GM21619 (cell line): ENCODE results near the gene GATAD2A.
A peak's percentile ranks its signal among the peaks of the same experiment; 100 is the strongest.

Source experiments
- ATAC-seq: cut with Tn5 transposase; IDR thresholded peaks from one replicate; pipeline ENCODE4 v1.9.1; 2021; ENCODE audit not compliant: unreplicated experiment

The GATAD2A gene

GRCh38 chr19:19528721-19529490, 123.4 kb downstream of the GATAD2A start, which contains the start of gene YJEFN3:
Gene YJEFN3, plus strand, starts transcription at chr19:19528911. Its CDS starts 22 bp downstream, at chr19:19528933.
- ATAC-seq, result no peak

- ATAC-seq, result no peak
These were observed 124.4 kb downstream of the GATAD2A start for GRCh38 chr19:19529783-19530422.

- ATAC-seq, result no peak
These were observed 124.9 kb downstream of the GATAD2A start for GRCh38 chr19:19530423-19530804.

- no peak for ATAC-seq
These were observed 125.4 kb downstream of the GATAD2A start for GRCh38 chr19:19530889-19531288.

DNA sequence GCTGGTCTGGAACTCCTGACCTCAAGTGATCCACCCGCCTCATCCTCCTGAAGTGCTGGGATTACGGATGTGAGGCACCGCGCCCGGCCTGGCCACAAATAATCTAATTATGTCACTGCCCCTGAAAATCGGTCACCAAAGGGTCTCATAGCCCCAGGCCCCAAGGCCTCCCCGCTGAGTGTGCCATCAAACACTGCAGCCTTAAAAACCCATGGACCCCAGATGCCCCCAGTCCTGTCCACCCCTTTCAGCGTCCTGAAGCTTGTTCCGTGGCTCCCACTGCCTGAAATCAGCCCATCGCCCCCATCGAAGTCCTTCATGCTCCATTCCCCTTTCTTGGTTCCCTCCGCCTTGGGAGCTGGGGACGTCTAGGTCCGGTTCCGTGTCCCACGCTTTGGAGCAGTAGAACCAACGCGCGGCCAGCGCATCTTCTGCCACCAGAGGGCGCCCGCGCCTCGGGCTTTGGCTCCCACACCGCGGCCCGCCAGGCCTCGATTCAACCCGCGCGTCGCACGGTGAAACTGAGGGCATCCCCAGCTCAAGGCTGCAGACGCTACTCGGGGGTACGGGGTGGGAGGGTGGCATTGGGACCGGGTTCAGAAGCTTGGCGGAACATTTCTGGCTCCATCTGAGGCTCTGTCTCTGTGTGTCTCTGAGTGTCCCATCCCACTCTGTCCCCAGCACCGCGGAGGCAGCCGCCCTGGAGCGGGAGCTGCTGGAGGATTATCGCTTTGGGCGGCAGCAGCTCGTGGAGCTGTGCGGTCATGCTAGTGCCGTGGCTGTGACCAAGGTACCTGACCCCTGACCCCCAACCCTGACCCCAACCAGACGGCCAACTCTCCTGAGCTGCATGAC, 126.7 kb downstream of the GATAD2A start:
- peak; percentile 52 for ATAC-seq

GRCh38 chr19:19532806-19533701, 127.6 kb downstream of the GATAD2A start:
- no peak for ATAC-seq

GRCh38 chr19:19533841-19534240, 128.4 kb downstream of the GATAD2A start:
- no peak for ATAC-seq

- ATAC-seq, result no peak
These were observed 129.2 kb downstream of the GATAD2A start for GRCh38 chr19:19534556-19535265.

DNA sequence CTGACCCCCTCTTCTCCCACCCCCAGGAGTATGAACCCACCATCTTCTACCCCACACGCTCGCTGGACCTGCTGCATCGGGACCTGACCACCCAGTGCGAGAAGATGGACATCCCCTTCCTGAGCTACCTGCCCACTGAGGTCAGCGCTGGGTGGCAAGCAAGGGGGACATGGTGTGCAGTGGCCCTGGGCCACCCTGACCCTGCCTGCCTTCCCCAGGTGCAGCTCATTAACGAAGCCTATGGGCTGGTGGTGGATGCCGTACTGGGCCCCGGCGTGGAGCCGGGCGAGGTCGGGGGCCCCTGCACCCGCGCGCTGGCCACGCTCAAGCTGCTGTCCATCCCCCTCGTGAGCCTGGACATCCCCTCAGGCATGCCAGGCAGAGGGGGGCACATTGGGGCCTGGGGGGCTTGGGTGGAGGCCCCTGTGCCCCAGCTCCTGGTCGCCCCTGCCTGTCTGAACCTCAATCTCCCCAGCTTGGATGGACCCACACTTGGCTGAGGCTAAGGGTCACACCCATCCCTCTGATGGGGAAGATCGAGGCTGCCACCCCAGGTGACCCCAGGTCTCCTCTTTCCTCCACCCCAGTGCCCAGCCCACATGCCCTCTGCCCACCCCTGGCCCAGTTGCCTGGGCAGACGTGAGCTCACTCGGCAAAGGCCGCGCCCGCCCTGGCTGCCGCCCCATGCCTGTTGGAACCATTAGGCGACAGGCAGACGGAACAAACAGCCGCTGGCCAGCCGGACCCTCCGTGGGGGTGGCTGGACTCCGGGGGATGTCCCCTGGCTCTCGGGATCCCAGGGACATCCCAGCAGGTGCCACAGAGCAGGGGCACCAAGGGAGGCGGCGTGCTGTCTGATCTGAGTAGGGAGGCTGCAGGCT, 130.1 kb downstream of the GATAD2A start:
- ATAC-seq, result no peak

GRCh38 chr19:19537075-19538048, 131.9 kb downstream of the GATAD2A start:
- ATAC-seq, result no peak

GRCh38 chr19:19538061-19538784, 132.7 kb downstream of the GATAD2A start, which contains the start of gene CILP2:
Gene CILP2, plus strand, starts transcription at chr19:19538265. Its CDS starts 85 bp downstream, at chr19:19538350.
- no peak for ATAC-seq

DNA sequence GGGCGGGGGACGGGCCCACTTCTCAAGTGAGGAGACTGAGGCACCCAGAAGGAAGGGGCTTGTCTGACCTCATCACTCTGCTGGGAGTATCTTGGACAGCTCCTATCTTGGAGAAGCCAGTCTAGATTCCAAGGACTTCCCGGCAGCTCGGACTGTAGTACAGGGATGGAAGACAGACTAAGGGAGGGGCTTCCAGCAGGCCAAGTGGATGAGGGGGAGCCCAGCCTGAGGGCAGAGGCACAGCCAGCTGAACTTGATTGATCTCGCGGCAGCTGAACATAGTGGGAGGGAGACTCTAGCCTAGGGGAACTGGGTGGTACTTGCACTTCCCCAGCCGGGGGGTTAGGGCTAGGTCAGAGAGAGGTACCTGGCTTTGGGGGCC, 133.3 kb downstream of the GATAD2A start:
- no peak for ATAC-seq

GRCh38 chr19:19539698-19540063, 134.2 kb downstream of the GATAD2A start:
- ATAC-seq, result no peak

- ATAC-seq, result no peak
These were observed 134.7 kb downstream of the GATAD2A start for GRCh38 chr19:19540064-19540714.

- peak; percentile 62 for ATAC-seq
These were observed 135.4 kb downstream of the GATAD2A start for GRCh38 chr19:19540715-19541515.

DNA sequence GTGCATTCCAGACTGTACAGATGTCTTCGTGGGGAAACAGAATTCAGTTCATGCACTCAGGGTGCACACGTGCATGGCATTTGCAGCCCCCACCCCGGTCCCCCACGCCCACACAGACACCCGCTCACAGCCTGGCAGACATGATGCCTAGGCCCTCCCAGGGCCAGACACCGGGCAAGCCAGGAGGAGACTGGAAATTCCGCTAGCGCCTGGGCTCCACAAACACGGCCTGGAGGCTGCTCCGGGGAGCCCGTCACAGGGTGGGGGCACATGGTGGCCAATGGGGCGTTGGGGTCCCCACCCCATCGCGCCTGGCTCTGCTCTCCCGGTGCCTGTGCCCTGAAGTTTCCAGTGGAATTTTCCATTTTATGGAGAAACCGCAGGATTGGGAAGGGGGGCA, 136.1 kb downstream of the GATAD2A start:
- no peak for ATAC-seq
